Panc1 (cell line): ENCODE measurements around the gene PNLIPRP1. TPM values are rescaled to one million over a fixed set of nuclear protein-coding genes. Genes with fewer than 3 reads are reported as not detected.

Experiments used
- ATAC-seq: fragments of 200-7000 bp; cut with Tn5 transposase; 2 replicates; pipeline ENCODE4 v1.9.1; 2020; ENCODE audit warnings: mild to moderate bottlenecking, moderate library complexity
- BruUV-seq: library from RNA; stranded (reverse); fragments of 400-500 nt; replicated peaks from 2 replicates; lab custom pipeline; 2021; lab: Mats Ljungman, UMichigan
- CTCF ChIA-PET: fragments of 300-600 bp; sonication (Branson Sonifier 250); formaldehyde crosslinking; loops from one replicate; lab custom pipeline; 2022; ENCODE audit warnings: antibody characterized with exemption; lab: Charles Lee
- POLR2A ChIA-PET: fragments of 300-600 bp; sonication (Branson Sonifier 250); formaldehyde crosslinking; loops from one replicate; lab custom pipeline; 2022; ENCODE audit warnings: antibody characterized with exemption; lab: Charles Lee
- DNase-seq: peaks from one replicate; pipeline ENCODE4 v3.0.0-alpha.2; 2010; ENCODE audit warnings: low read depth, low spot score
- H3K27ac ChIP-seq: 2 replicates; pipeline ENCODE4 v1.5.1; 2011; ENCODE audit warnings: mild to moderate bottlenecking, low read length, inconsistent platforms
- H3K27me3 ChIP-seq: fragments of 200-500 bp; sonication (Bioruptor generic); 2 replicates; pipeline ENCODE4 v1.6.0; 2014; ENCODE audit warnings: low read length, inconsistent platforms; ENCODE audit not compliant: control insufficient read depth, insufficient read depth
- H3K36me3 ChIP-seq: fragments of 200-500 bp; sonication (Bioruptor generic); 2 replicates; pipeline ENCODE4 v1.5.1; 2014; ENCODE audit warnings: inconsistent platforms, mild to moderate bottlenecking, low read length, moderate library complexity; ENCODE audit not compliant: control insufficient read depth, insufficient read depth
- H3K4me1 ChIP-seq: 2 replicates; pipeline ENCODE4 v1.5.1; 2011; ENCODE audit warnings: inconsistent platforms, mild to moderate bottlenecking, low read length, moderate library complexity; ENCODE audit not compliant: control insufficient read depth, insufficient read depth
- H3K4me3 ChIP-seq, 2 experiments: 2 replicates each; pipeline ENCODE4 v1.5.1; 2011 to 2012; ENCODE audit warnings: low read depth in 2 of 2, low read length in 2 of 2, mild to moderate bottlenecking in 2 of 2, inconsistent platforms in 1 of 2, moderate library complexity in 1 of 2
- H3K9me3 ChIP-seq: fragments of 200-500 bp; sonication (Bioruptor generic); 2 replicates; pipeline ENCODE4 v1.5.1; 2014; ENCODE audit warnings: low read depth, mild to moderate bottlenecking, inconsistent platforms, low read length, moderate library complexity; ENCODE audit not compliant: control insufficient read depth, insufficient read depth
- CTCF ChIP-seq: fragments of 450-650 bp; IDR thresholded peaks from 2 replicates; pipeline ENCODE4 v1.5.1; 2017; ENCODE audit warnings: mild to moderate bottlenecking
- POLR2AphosphoS5 ChIP-seq: IDR thresholded peaks from 2 replicates; pipeline ENCODE4 v1.6.1; 2012; ENCODE audit warnings: mild to moderate bottlenecking, low read depth, low read length, moderate library complexity
- REST ChIP-seq, 2 experiments: IDR thresholded peaks; 2 replicates each; pipeline ENCODE4 v1.6.1; 2011 to 2012; ENCODE audit warnings: low read depth in 2 of 2, control low read depth in 1 of 2, low read length in 1 of 2, mild to moderate bottlenecking in 1 of 2, moderate library complexity in 1 of 2; ENCODE audit not compliant: insufficient read depth in 1 of 2
- SIN3A ChIP-seq: IDR thresholded peaks from 2 replicates; pipeline ENCODE4 v1.6.1; 2012; ENCODE audit warnings: low read depth, mild to moderate bottlenecking, low read length, moderate library complexity, borderline replicate concordance; ENCODE audit not compliant: insufficient read depth
- TCF7L2 ChIP-seq: IDR thresholded peaks from 2 replicates; pipeline ENCODE4 v1.6.1; 2011; ENCODE audit warnings: mild to moderate bottlenecking, low read depth, low read length, inconsistent platforms
- in situ Hi-C: cut with HindIII; loops from 2 replicates; pipeline ENCODE4 v1.10.0; 2016; ENCODE audit warnings: low sequenced_read_pairs, low pct_unique_long_range_greater_than_20kb
- intact Hi-C: fragments of 100-400 bp; cut with micrococcal nuclease; formaldehyde crosslinking; loops from one replicate; pipeline ENCODE4 v1.10.0; 2022; ENCODE audit not compliant: unreplicated experiment
- total RNA-seq: library from RNA; stranded (reverse); gene quantifications from one replicate; pipeline ENCODE4 v1.2.1, GENCODE V29; 2021; ENCODE audit not compliant: unreplicated experiment

Gene PNLIPRP1
- total RNA-seq, 1 experiment from 2014 or later, result 0.95 TPM

- Histone ChIP-seq H3K4me1 (no peaks in the 10 kb centered on the region), H3K9me3 (no peaks in the 10 kb centered on the region), H3K36me3 (no peaks in the 10 kb centered on the region), H3K27ac (no peak overlapping the region), H3K27me3 (peaks cover 7% of the 10 kb centered on the region), H3K4me3 (no peak overlapping the region)
- TF ChIP-seq CTCF (no peak), TCF7L2 (no peak), REST (IDR thresholded peaks at IDR 0.05; ENCODE audit: insufficient read depth in 1 of 2, low read depth in 2 of 2, low read length in 1 of 2) (no peak), SIN3A (no peak), POLR2AphosphoS5 (no peak)
- ATAC-seq (no peak), DNase-seq (no peak)
- POLR2A ChIA-PET, result no interaction called here
- in situ Hi-C loops (no loop called here), intact Hi-C loops (no loop called here)
- no TSS peak for BruUV-seq
- CTCF ChIA-PET, result no interaction called here
Observed at GRCh38 chr10:116646502-116646901, 55.7 kb downstream of the PNLIPRP1 start.

DNA sequence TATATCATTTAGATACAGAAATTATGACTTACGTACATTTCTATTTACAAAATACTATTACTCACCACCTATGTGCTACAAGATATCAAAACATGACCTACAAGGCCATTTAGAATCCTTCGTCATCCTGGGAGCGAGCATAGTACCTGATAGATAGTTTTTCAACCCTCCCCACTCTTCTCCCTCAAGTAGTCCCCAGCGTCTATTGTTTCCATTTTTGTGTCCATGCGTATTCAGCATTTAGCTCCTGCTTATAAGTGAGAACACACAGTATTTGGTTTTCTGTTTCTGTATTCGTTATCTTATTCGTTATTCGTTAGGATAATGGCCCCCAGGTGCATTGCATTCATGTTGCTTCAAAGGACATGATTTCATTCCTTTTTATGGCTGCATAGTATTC is 58.1 kb downstream of the PNLIPRP1 start:
- POLR2A ChIA-PET, result no interaction called here
- Histone ChIP-seq H3K4me1 (no peaks in the 10 kb centered on the region), H3K4me3 (no peak overlapping the region), H3K9me3 (no peaks in the 10 kb centered on the region), H3K27ac (no peak overlapping the region), H3K36me3 (no peaks in the 10 kb centered on the region), H3K27me3 (peaks cover 6% of the 10 kb centered on the region)
- CTCF ChIA-PET, result no interaction called here
- no peak for DNase-seq
- in situ Hi-C loops, result no loop called here
- no peak for ATAC-seq
- intact Hi-C loops, result no loop called here
- no TSS peak for BruUV-seq
- no peak for TF ChIP-seq CTCF
- TF ChIP-seq SIN3A, result no peak
- TF ChIP-seq POLR2AphosphoS5, result no peak
- no peak for TF ChIP-seq TCF7L2
- no peak for TF ChIP-seq REST (IDR thresholded peaks at IDR 0.05; ENCODE audit: insufficient read depth in 1 of 2, low read depth in 2 of 2, low read length in 1 of 2)
